Kidney epithelial cell (primary cell): ENCODE measurements around the gene DDX18. TPM values are rescaled to one million over a fixed set of nuclear protein-coding genes. Genes with fewer than 3 reads are reported as not detected.
"Not testable (repeated sequence)": the region's sequence is repeated elsewhere in the genome, so short reads cannot be mapped to it uniquely, and the experiment has no call there.

Source experiments
- DNase-seq: peaks from one replicate; pipeline ENCODE4 v3.0.0-alpha.2; 2010; ENCODE audit warnings: low read depth
- H3K27me3 ChIP-seq: 2 replicates; pipeline ENCODE4 v1.6.0; 2011; ENCODE audit warnings: low read length; ENCODE audit not compliant: control insufficient read depth, insufficient read depth
- H3K36me3 ChIP-seq: 2 replicates; pipeline ENCODE4 v1.5.1; 2011; ENCODE audit warnings: low read length; ENCODE audit not compliant: control insufficient read depth, insufficient read depth
- H3K4me3 ChIP-seq: 2 replicates; pipeline ENCODE4 v1.5.1; 2011; ENCODE audit warnings: low read depth, mild to moderate bottlenecking, control low read depth, low read length
- total RNA-seq: library from RNA; depleted of rRNA; stranded (reverse); fragments of >200 nt; gene quantifications from 2 replicates; pipeline ENCODE4 v1.2.3, GENCODE V29; 2015
- TF ChIP-seq, protein P1 (sequence below): IDR thresholded peaks from 2 replicates; pipeline ENCODE4 v1.5.1; 2011; ENCODE audit warnings: mild to moderate bottlenecking, moderate library complexity, low read length, control low read depth, inconsistent platforms; ENCODE audit not compliant: insufficient read depth, poor library complexity, severe bottlenecking

Gene DDX18
- total RNA-seq, 1 donor from 2014 or later = 77.3 TPM

DNA sequence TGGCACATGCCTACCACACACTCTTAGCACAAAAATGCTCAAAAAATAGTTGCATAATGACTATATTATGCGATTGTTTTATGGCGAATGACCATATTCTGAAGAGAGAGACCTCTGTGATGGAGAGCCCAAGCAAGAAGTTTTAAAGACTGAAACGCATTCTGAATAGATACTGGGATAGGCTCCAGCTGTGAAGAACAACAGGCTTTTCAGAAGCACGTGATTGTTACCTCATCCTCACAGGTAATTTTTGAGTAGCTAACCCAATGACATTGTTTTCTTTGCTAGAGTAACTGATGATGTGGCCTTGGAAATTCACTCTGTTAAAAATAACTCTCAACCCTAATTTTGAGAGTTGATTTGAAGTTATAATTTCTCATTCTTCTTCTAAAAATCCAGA is 2.0 kb upstream of the DDX18 start:
- no peaks in the 10 kb centered on the region for H3K27me3 ChIP-seq
- H3K36me3 ChIP-seq = no peaks in the 10 kb centered on the region
- no peak overlapping the region for H3K4me3 ChIP-seq
- TF ChIP-seq, protein P1, sequence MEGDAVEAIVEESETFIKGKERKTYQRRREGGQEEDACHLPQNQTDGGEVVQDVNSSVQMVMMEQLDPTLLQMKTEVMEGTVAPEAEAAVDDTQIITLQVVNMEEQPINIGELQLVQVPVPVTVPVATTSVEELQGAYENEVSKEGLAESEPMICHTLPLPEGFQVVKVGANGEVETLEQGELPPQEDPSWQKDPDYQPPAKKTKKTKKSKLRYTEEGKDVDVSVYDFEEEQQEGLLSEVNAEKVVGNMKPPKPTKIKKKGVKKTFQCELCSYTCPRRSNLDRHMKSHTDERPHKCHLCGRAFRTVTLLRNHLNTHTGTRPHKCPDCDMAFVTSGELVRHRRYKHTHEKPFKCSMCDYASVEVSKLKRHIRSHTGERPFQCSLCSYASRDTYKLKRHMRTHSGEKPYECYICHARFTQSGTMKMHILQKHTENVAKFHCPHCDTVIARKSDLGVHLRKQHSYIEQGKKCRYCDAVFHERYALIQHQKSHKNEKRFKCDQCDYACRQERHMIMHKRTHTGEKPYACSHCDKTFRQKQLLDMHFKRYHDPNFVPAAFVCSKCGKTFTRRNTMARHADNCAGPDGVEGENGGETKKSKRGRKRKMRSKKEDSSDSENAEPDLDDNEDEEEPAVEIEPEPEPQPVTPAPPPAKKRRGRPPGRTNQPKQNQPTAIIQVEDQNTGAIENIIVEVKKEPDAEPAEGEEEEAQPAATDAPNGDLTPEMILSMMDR = no peak
- no peak for DNase-seq

DNA sequence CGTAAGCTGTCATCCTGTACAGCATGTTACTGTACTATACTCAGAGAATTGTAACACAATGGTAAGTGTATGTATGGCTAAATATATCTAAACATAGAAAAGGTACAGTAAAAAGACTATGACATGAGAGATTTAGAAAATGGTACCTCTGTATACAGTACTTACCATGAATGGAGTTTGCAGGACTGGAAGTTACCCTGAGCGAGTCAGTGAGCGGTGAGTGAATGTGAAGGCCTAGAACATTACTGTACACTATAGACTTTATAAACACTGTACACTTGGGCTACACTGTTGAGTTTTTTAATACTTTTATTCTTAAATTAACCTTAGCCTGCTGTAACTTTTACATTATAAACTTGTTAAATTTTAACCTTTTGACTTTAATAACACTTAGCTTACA is 1.5 kb downstream of the DDX18 start:
- no peak overlapping the region for H3K4me3 ChIP-seq
- peaks cover 1% of the 10 kb centered on the region for H3K36me3 ChIP-seq
- H3K27me3 ChIP-seq = no peaks in the 10 kb centered on the region
- TF ChIP-seq, protein P1 = no peak
- DNase-seq = no peak

DNA sequence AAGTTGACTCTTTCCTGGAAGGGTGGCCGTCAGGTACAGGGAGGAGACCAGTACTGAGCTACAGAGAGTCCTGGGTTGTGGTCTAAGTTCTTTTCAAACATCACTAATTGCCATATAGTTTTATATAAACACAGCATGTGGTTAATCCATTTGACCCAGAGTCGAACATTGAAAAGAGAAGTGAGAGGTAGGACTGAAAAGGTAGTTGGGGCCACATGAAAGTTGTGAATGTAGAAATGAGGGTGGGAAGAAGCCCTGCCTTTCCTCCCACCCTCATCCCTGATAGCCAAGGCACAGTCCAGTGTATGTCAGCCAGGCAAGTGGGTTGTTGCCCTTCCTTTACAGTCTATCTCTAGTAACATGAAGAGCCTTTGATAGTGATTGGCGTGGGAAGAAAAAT is 4.4 kb downstream of the DDX18 start:
- Histone ChIP-seq H3K4me3 (no peak overlapping the region), H3K36me3 (peaks cover 1% of the 10 kb centered on the region), H3K27me3 (no peaks in the 10 kb centered on the region)
- TF ChIP-seq, protein P1 = no peak
- no peak for DNase-seq

DNA sequence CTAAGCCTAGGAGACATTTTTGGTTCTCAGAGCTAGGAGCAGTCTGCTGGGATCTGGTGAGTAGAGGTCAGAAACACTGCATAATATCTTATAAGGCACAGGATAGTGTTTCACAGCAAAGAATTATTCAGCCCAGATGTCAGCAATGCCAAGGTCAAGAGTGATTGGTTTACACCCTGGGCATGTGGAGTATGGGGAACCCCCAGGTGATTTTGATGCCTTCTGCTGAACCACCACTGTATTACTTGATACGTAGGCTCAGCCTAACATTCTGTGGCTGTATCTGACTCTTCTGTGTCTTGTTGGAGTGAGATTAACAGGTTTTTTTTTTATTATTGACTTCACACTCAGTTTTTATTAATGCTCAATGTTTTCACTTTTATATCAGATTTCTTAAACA is 6.0 kb downstream of the DDX18 start:
- Histone ChIP-seq H3K4me3 (no peak overlapping the region), H3K27me3 (no peaks in the 10 kb centered on the region), H3K36me3 (peaks cover 1% of the 10 kb centered on the region)
- TF ChIP-seq, protein P1 = no peak
- DNase-seq = no peak

DNA sequence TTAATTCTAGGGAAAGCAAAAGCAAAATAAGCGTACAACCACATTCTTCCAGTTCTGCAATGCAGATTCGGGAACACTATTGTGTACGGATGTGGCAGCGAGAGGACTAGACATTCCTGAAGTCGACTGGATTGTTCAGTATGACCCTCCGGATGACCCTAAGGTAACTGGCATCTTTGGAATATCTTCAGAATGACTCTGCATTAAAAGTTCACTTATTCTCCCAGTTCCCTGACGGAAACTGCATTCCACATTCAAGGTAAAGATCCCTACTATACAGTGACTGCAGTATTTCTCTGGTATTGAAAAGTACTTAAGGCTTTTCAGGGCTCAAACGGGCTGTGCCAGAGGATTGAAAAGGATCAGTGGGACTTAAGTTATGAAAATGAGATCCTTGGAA is 10.9 kb downstream of the DDX18 start:
- no peak overlapping the region for H3K4me3 ChIP-seq
- H3K27me3 ChIP-seq = no peaks in the 10 kb centered on the region
- TF ChIP-seq, protein P1 = no peak
- H3K36me3 ChIP-seq = no peaks in the 10 kb centered on the region
- DNase-seq = no peak

DNA sequence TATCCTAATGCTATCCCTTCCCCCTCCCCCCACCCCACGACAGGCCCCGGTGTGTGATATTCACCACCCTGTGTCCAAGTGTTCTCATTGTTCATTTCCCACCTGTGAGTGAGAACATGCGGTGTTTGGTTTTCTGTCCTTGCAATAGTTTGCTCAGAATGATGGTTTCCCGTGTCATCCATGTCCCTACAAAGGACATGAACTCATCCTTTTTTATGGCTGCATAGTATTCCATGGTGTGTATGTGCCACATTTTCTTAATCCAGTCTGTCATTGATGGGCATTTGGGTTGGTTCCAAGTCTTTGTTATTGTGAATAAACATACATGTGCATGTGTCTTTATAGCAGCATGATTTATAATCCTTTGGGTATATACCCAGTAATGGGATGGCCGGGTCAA is 13.0 kb downstream of the DDX18 start:
- not testable (repeated sequence) for DNase-seq, H3K27me3 ChIP-seq, H3K4me3 ChIP-seq, H3K36me3 ChIP-seq
